ENCODE results near the gene LRP2.
"Not testable (repeated sequence)": the region's sequence is repeated elsewhere in the genome, so short reads cannot be mapped to it uniquely, and the experiment has no call there.

Gene LRP2

GRCh38 chr2:169172151-169172735, 190.1 kb downstream of the LRP2 start:
- DNase-seq = no peak

DNA sequence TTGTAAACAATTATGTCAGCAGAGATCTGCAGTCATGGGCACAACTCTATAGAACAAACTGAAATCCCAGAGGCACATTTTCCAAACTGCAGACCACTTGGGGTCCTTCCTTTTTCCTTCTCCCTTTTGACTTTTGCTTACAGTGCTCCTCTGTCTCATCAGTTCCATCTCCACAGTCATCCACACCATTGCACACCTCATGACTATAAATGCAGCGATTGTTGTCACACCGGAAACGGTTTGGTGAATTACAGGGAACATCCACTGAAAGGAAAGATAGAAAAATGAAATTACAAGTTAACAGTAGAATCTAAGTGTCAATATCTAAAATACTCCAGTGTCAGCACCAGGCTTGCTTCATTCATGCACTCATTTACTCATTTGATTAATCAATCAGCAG, 196.5 kb downstream of the LRP2 start:
- no peak for DNase-seq

GRCh38 chr2:169164311-169164710, 198.0 kb downstream of the LRP2 start:
- no peak for DNase-seq

GRCh38 chr2:169162613-169163012, 199.7 kb downstream of the LRP2 start:
- DNase-seq = no peak

DNA sequence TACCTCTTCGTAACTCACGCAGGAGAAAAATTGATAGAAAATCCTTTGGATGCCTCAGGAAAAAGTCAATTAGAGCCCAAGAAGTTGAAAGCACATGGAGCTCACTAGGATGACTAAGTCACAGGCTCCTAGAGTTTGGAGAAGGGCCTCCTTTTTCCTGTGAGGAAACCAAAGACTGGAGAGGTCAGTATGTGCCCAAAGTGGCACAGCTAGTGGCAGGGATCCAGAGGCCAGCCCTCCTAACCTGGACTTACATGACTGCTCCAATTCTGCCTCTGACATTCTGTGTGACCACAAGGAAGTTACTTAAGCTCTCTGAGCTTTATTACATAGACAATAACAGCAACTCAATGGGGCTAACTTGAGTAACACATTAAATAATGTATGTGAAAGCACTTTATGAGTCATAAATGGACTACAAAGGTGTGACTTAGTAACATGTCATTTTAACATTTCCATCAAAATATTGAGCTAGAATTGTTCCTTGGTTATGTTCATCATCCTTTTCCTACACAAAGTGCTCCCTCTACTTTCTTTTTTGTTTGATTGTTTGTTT, 201.3 kb downstream of the LRP2 start:
- DNase-seq = no peak

DNA sequence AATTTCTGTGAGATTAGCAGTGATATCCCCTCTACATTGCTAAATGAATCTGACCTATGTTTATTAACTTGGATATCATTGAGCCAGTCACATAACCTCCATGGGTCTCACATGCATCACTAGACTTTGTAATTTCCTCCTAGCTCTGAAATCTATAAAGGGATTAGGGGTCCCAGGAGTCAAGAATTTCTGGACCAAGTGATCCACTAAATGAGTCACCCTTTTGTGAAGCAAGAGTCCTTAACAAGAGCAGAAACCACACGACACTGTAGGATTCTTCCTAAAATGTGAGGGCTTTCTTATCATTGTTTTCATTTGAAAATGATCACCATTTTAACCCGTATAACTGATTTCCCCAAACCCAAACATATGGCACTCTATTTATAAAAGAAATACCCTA, 202.6 kb downstream of the LRP2 start:
- no peak for DNase-seq

DNA sequence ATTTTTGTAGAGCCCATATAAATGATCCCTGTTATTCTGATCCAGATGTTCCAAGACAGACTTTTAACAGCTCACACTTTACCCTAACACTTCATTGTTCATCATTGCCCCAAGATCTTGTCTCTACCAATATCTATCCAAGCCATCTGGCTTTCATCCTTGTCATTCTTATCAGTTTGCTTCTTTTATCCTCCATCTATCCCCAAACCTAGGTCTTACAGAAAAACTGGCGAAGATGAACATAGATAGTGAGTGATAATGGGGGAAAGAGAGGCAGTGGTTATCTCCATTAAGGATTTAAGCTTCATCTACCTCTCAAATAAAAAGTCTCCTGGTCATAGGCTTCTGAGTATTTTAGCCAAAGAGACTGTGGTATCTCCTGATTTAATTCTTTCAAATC, 203.5 kb downstream of the LRP2 start:
- no peak for DNase-seq

- no peak for DNase-seq
These were observed 216.1 kb downstream of the LRP2 start for GRCh38 chr2:169146220-169146619.

GRCh38 chr2:169143998-169144397, 218.3 kb downstream of the LRP2 start:
- DNase-seq = no peak

GRCh38 chr2:169141713-169142352, 220.5 kb downstream of the LRP2 start:
- peak; percentile 77 for DNase-seq

DNA sequence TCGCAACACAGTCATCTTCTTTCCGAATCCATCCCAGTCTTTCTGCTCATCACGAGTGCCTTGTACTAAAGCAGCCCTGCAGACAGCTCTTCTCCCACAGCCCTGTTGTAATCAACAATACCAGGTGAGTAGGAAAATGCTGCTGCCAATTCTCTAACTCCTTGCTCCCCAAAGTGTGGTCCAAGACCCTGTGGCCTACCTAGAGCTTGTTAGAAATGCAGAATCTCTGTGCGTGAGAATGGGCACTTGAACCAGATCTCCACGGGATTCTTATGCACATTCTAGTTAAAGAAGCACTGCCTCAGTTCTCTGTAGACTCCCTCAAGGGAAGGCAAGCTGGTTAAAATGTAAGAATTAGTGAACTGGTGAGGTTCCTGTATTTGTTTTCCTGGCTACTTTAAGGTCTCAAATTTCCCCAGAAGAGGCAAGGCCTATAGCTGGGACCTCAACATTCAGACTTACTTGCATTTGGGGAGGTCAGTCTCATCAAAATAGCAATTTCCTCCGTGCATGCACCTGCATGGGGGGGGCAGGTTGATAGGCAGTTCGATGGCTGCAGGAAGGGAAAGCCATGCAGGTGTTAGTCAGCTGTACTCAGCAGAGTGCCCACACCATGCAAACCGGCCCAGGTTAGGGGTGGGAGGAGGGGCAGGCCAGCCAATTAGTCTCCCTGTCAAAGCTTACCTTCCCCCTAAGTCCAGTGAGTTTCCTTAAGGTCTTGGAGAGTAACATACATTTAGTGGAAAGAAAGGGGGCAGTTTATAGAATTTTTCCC, 222.2 kb downstream of the LRP2 start:
- DNase-seq = no peak

DNA sequence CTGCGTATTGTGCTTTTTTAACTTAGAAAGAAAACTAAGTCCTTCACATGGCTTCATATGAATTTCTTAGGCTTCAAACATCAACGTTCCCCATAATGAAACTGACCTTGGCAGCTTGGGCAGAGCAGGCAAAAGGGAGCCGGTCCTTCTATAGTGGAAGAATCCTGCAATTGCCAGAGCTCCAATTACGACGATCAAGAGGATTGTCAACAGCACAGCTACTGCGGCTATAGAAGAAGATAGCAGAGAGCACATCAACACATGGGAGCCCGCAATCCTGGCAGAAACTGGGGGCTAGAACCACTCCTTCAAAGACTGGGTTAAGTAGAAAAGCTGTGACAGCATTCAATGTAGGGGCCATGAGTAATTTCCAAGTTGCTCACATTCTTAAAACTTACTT, 223.2 kb downstream of the LRP2 start:
- no peak for DNase-seq

- DNase-seq = no peak
These were observed 224.4 kb downstream of the LRP2 start for GRCh38 chr2:169137924-169138323.

- DNase-seq = no peak
These were observed 225.3 kb downstream of the LRP2 start for GRCh38 chr2:169136885-169137534.

- DNase-seq = not testable (repeated sequence)
These were observed 225.9 kb downstream of the LRP2 start for GRCh38 chr2:169136428-169136827.

DNA sequence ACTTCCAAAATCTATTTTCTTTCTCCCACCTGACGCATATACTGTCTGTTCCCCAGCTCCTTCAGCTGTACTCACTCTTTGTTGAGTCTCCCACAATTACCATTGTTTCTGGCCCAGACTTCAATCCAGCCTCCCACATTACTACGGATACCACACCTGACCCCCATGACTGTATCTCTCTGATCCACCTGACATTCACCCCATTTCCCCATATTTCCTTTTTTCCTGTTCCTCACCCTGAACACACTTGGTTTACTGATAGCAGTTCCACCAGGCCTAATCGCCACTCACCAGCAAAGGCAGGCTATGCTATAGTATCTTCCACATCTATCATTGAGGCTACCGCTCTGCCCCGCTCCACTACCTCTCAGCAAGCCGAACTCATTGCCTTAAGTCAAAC, 228.1 kb downstream of the LRP2 start:
- not testable (repeated sequence) for DNase-seq

- DNase-seq = peak; percentile 82
These were observed 230.5 kb downstream of the LRP2 start for GRCh38 chr2:169131587-169132512.

- DNase-seq = no peak
These were observed 232.6 kb downstream of the LRP2 start for GRCh38 chr2:169129703-169130243.

DNA sequence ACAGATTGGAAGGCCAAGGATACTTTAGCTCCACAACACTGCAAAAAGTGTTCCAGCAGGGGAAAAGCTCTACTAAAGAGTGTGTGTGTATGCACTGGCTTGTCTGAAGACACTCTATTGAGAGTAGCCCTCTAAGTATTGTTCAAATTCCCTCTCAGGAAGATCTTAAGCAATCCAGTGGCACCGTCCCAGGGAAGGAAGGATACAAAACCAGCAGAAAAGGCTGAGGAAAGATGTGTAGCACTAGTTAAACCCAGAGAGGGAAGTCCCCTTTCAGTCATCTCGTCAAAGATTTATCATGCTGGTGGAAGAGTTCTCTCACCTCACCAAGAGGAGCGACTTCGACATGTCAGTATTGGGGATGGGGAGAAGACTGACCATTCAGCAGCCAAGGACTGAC, 242.5 kb downstream of the LRP2 start:
- no peak for DNase-seq

DNA sequence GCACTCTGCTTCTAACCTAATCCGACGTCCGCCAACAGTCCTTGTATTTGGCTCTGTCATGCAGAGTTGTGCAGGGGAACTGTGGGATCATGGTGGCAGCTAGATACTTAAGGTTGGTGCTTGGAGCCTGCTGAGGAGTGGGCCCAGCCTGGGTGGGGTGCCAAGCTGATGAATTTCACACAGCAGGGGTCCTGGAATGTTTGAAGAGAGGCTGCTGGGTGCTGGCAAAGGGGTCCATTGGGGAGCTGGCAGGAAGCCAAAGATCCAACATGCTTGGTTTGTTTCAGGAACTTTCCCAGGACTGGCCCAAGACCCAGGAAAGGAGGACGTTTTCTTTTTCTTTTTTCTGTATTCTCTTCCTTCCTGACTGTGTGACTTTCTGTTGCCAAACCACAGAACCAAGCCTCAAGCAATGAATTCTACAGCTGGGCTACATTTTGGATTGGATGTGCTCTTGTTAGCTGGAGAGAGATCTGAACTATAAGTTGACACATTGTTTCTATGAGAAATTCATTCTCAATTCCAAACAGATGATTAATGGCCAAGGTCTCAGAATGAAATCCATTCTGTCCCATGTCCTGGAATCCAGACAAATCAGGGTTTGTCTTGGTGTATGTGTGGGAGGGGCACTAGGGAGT, 243.1 kb downstream of the LRP2 start:
- DNase-seq = peak; percentile 40

DNA sequence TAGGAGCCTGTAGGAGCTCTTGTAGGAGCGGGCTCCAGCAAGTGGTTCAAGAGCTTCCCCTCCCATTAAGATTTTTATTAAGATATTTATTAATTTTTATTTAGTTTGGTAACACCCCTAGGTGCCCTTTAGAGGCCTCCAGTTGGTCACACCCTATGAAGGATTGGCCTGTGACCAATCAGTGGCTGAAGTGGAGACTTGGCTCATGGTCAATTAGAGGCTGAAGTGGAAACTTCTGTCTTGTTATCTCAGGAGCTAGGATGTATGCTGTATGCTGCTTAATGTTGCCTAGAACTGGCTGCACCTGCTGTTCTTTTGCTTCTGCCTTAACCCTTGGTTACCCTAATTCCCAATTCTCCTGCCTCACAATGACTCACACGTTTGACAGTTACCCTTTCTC, 244.3 kb downstream of the LRP2 start:
- DNase-seq = no peak

Data from eye (tissue), 1 donor.